CD14-positive monocyte (primary cell): ENCODE measurements around the gene HECTD1. TPM values are rescaled to one million over a fixed set of nuclear protein-coding genes. Genes with fewer than 3 reads are reported as not detected.

Experiments
- DNase-seq, 3 donors: peaks; one replicate each; pipeline ENCODE4 v3.0.0-alpha.2; 2011 to 2022
- H2AFZ ChIP-seq: 2 replicates; pipeline ENCODE4 v1.6.0; 2012; ENCODE audit warnings: mild to moderate bottlenecking, low read depth, low read length, inconsistent platforms; ENCODE audit not compliant: insufficient read depth, poor library complexity, severe bottlenecking
- H3K27ac ChIP-seq, 2 donors: 1 replicate in 1 of 2; 2 replicates in 1 of 2; pipeline ENCODE4 v1.5.1; 2012 to 2013; ENCODE audit warnings: low read length in 2 of 2, control low read depth in 1 of 2, inconsistent platforms in 1 of 2, low read depth in 1 of 2, mild to moderate bottlenecking in 1 of 2
- H3K27me3 ChIP-seq, 2 donors: one replicate each; pipeline versions ENCODE4 v1.6.0 to v1.6.1; 2011 to 2013; ENCODE audit warnings: low read length in 2 of 2; ENCODE audit not compliant: control insufficient read depth in 2 of 2, insufficient read depth in 2 of 2
- H3K36me3 ChIP-seq, 2 donors: replicated peaks in 1 of 2; 1 replicate in 1 of 2; 2 replicates in 1 of 2; pipeline versions ENCODE4 v1.5.1 to v1.6.1; 2012 to 2013; ENCODE audit warnings: low read length in 2 of 2, control low read depth in 1 of 2, inconsistent platforms in 1 of 2, mild to moderate bottlenecking in 1 of 2; ENCODE audit not compliant: insufficient read depth in 2 of 2, control insufficient read depth in 1 of 2
- H3K4me1 ChIP-seq, 2 donors: 1 replicate in 1 of 2; 2 replicates in 1 of 2; pipeline versions ENCODE4 v1.5.1 to v1.6.1; 2012 to 2013; ENCODE audit warnings: low read length in 2 of 2, control low read depth in 1 of 2, inconsistent platforms in 1 of 2, mild to moderate bottlenecking in 1 of 2, moderate library complexity in 1 of 2; ENCODE audit not compliant: insufficient read depth in 2 of 2, control insufficient read depth in 1 of 2
- H3K4me2 ChIP-seq: replicated peaks from 2 replicates; pipeline ENCODE3; 2012; ENCODE audit warnings: low read length, moderate library complexity, mild to moderate bottlenecking; ENCODE audit not compliant: poor library complexity, severe bottlenecking; ENCODE audit errors: extremely low read depth
- H3K4me3 ChIP-seq, 3 experiments: fragments of 200-600 bp in 1 of 3; sonication (generic) in 1 of 3; replicated peaks in 1 of 3; 1 replicate in 2 of 3; 2 replicates in 1 of 3; pipeline ENCODE4 v1.5.1; 2011 to 2013; ENCODE audit warnings: low read length in 3 of 3, mild to moderate bottlenecking in 3 of 3, control low read depth in 2 of 3, low read depth in 2 of 3, inconsistent platforms in 1 of 3, moderate library complexity in 1 of 3
- H3K79me2 ChIP-seq: 2 replicates; pipeline ENCODE4 v1.6.0; 2012; ENCODE audit warnings: mild to moderate bottlenecking, control low read depth, inconsistent platforms, low read length, moderate library complexity; ENCODE audit not compliant: insufficient read depth
- H3K9ac ChIP-seq: 2 replicates; pipeline ENCODE4 v1.6.0; 2017; ENCODE audit warnings: low read length, mild to moderate bottlenecking; ENCODE audit not compliant: insufficient read depth, poor library complexity, severe bottlenecking
- H3K9me3 ChIP-seq, 2 donors: replicated peaks in 1 of 2; 1 replicate in 1 of 2; 2 replicates in 1 of 2; pipeline versions ENCODE4 v1.5.1 to v1.6.1; 2012 to 2013; ENCODE audit warnings: low read length in 2 of 2, control low read depth in 1 of 2; ENCODE audit not compliant: control insufficient read depth in 1 of 2, insufficient read depth in 1 of 2
- H4K20me1 ChIP-seq: 2 replicates; pipeline ENCODE4 v1.6.0; 2012; ENCODE audit warnings: mild to moderate bottlenecking, low read length, control low read depth, moderate library complexity; ENCODE audit not compliant: insufficient read depth
- H3K27ac Mint-ChIP-seq, 7 donors: one replicate each; pipeline ENCODE4 v1.8.0; 2020; ENCODE audit warnings: mild to moderate bottlenecking in 7 of 7, mixed read lengths in 7 of 7, moderate library complexity in 6 of 7, inconsistent platforms in 2 of 7
- H3K27me3 Mint-ChIP-seq, 3 donors: one replicate each; pipeline ENCODE4 v1.8.0; 2021 to 2022; ENCODE audit warnings: low read depth in 3 of 3, mild to moderate bottlenecking in 3 of 3, mixed read lengths in 3 of 3, moderate library complexity in 3 of 3, inconsistent platforms in 1 of 3
- H3K36me3 Mint-ChIP-seq, 2 donors: one replicate each; pipeline ENCODE4 v1.8.0; 2020; ENCODE audit warnings: mixed read lengths in 2 of 2, inconsistent platforms in 1 of 2, mild to moderate bottlenecking in 1 of 2
- H3K4me1 Mint-ChIP-seq: one replicate; pipeline ENCODE4 v1.8.0; 2020; ENCODE audit warnings: mild to moderate bottlenecking, mixed read lengths
- H3K4me3 Mint-ChIP-seq, 2 donors: one replicate each; pipeline ENCODE4 v1.8.0; 2020; ENCODE audit warnings: mild to moderate bottlenecking in 2 of 2, mixed read lengths in 2 of 2, moderate library complexity in 1 of 2
- H3K9me3 Mint-ChIP-seq, 7 donors: one replicate each; pipeline ENCODE4 v1.8.0; 2020 to 2022; ENCODE audit warnings: mixed read lengths in 7 of 7, mild to moderate bottlenecking in 6 of 7, moderate library complexity in 6 of 7, inconsistent platforms in 2 of 7
- CTCF ChIP-seq: fragments of 200-600 bp; IDR thresholded peaks from one replicate; pipeline ENCODE4 v1.8.0; 2022; ENCODE audit warnings: antibody characterized with exemption, mild to moderate bottlenecking
- WGBS: methylation state at CpG from one replicate; pipeline ENCODE4 v1.1.5; 2013; ENCODE audit warnings: missing lambda C conversion rate; ENCODE audit not compliant: insufficient coverage; 5-methylcytosine and 5-hydroxymethylcytosine counted together
- intact Hi-C, 2 donors: fragments of 100-400 bp; cut with micrococcal nuclease; formaldehyde crosslinking; loops; one replicate each; pipeline versions ENCODE4 v1.15.0 to v1.15.1; 2023
- polyA plus RNA-seq, 3 donors: library from polyadenylated mRNA; depleted of rRNA in 1 of 3; unstranded in 2 of 3; stranded (reverse) in 1 of 3; fragments of 300-500 nt in 2 of 3; fragments of >200 nt in 1 of 3; fragmentation: Illumina TruSeq in 2 of 3; gene quantifications; 1 replicate in 2 of 3; 2 replicates in 1 of 3; pipeline ENCODE4 v1.2.3, GENCODE V29; 2012 to 2021

The HECTD1 gene
- polyA plus RNA-seq, 3 donors = 12.7 to 55.9 (median 21.5) TPM

GRCh38 chr14:31083781-31084180 is 123.8 kb downstream of the HECTD1 start:
- no peak overlapping the region for H2AFZ ChIP-seq
- peaks cover 0 to 3% of the 10 kb centered on the region in 2 donors for H3K36me3 ChIP-seq
- Mint-ChIP-seq H3K27me3 (no peaks in the 10 kb centered on the region), H3K9me3 (no peaks in the 10 kb centered on the region), H3K4me3 (no peak overlapping the region), H3K4me1 (peaks cover 2% of the 10 kb centered on the region), H3K27ac (no peak overlapping the region), H3K36me3 (peaks cover 7 to 9% of the 10 kb centered on the region in 2 donors)
- DNase-seq = no peak
- H3K4me1 ChIP-seq = no peaks in the 10 kb centered on the region
- H3K27ac ChIP-seq = no peak overlapping the region
- no peak overlapping the region for H3K9ac ChIP-seq
- H3K4me3 ChIP-seq = no peak overlapping the region
- no peaks in the 10 kb centered on the region for H3K27me3 ChIP-seq
- no peaks in the 10 kb centered on the region for H3K9me3 ChIP-seq
- 92% methylated on average over 3 of the region's 3 CpGs for WGBS
- no peaks in the 10 kb centered on the region for H3K79me2 ChIP-seq
- intact Hi-C loops = loop anchor here (5.0 kb wide), 1 partner anchor 106 kb away; no protein-coding TSS in a partner anchor
- H4K20me1 ChIP-seq = no peaks in the 10 kb centered on the region
- TF ChIP-seq CTCF = no peak
- no peak overlapping the region for H3K4me2 ChIP-seq

GRCh38 chr14:31080484-31080883 is 127.1 kb downstream of the HECTD1 start:
- Histone ChIP-seq H3K4me1 (no peaks in the 10 kb centered on the region), H3K4me3 (no peak overlapping the region), H3K27ac (no peak overlapping the region), H3K9me3 (no peaks in the 10 kb centered on the region), H3K9ac (no peak overlapping the region), H3K27me3 (no peaks in the 10 kb centered on the region), H3K36me3 (peaks cover 0 to 3% of the 10 kb centered on the region in 2 donors), H3K4me2 (no peak overlapping the region), H4K20me1 (no peaks in the 10 kb centered on the region), H2AFZ (no peak overlapping the region), H3K79me2 (no peaks in the 10 kb centered on the region)
- DNase-seq = no peak
- no peaks in the 10 kb centered on the region for H3K9me3 Mint-ChIP-seq
- TF ChIP-seq CTCF = no peak
- H3K4me3 Mint-ChIP-seq = no peak overlapping the region
- peaks cover 7 to 9% of the 10 kb centered on the region in 2 donors for H3K36me3 Mint-ChIP-seq
- intact Hi-C loops = loop anchor here (5.0 kb wide), 1 partner anchor 103 kb away; no protein-coding TSS in a partner anchor
- no peaks in the 10 kb centered on the region for H3K27me3 Mint-ChIP-seq
- WGBS = 95% methylated on average over 3 of the region's 4 CpGs
- peak overlapping the region in 2 of 7 donors; percentile 46 to 59 for H3K27ac Mint-ChIP-seq
- H3K4me1 Mint-ChIP-seq = peaks cover 4% of the 10 kb centered on the region
